Vagina (tissue), 2 donors: ENCODE results near the gene FSTL4. TPM values are rescaled to one million over a fixed set of nuclear protein-coding genes. Genes with fewer than 3 reads are reported as not detected.
"Not testable (repeated sequence)": the region's sequence is repeated elsewhere in the genome, so short reads cannot be mapped to it uniquely, and the experiment has no call there.

Experiments used
- DNase-seq, 2 donors: peaks; one replicate each; pipeline ENCODE4 v3.0.0-alpha.2; 2017; ENCODE audit errors: extremely low spot score in 2 of 2
- H3K27ac ChIP-seq: fragments of 200-600 bp; sonication (generic); one replicate; pipeline ENCODE4 v1.5.1; 2019
- H3K27me3 ChIP-seq: fragments of 200-600 bp; sonication (generic); one replicate; pipeline ENCODE4 v1.5.1; 2019
- H3K36me3 ChIP-seq, 2 donors: fragments of 200-600 bp; sonication (generic); one replicate each; pipeline ENCODE4 v1.5.1; 2017 to 2019
- H3K4me1 ChIP-seq: fragments of 200-600 bp; sonication (generic); one replicate; pipeline ENCODE4 v1.5.1; 2019
- H3K4me3 ChIP-seq, 2 donors: fragments of 200-600 bp; sonication (generic); 1 replicate in 1 of 2; 2 replicates in 1 of 2; pipeline ENCODE4 v1.5.1; 2016 to 2019
- H3K9me3 ChIP-seq: fragments of 200-600 bp; sonication (generic); one replicate; pipeline ENCODE4 v1.5.1; 2019
- CTCF ChIP-seq, 3 experiments: fragments of 450-650 bp in 2 of 3; fragments of 200-600 bp in 1 of 3; sonication (generic) in 1 of 3; IDR thresholded peaks; one replicate each; pipeline ENCODE4 v1.5.1; 2017 to 2019; ENCODE audit warnings: antibody characterized with exemption in 3 of 3, mild to moderate bottlenecking in 2 of 3, moderate library complexity in 2 of 3
- POLR2A ChIP-seq, 2 donors: fragments of 450-650 bp; IDR thresholded peaks; one replicate each; pipeline ENCODE4 v1.6.1; 2017; ENCODE audit warnings: antibody characterized with exemption in 2 of 2, mild to moderate bottlenecking in 2 of 2, moderate library complexity in 2 of 2
- POLR2AphosphoS5 ChIP-seq, 2 donors: sonication (generic); formaldehyde crosslinking; IDR thresholded peaks; one replicate each; pipeline ENCODE4 v1.9.0; 2017; ENCODE audit warnings: antibody characterized with exemption in 2 of 2, mild to moderate bottlenecking in 2 of 2, low read depth in 1 of 2; ENCODE audit not compliant: insufficient read depth in 1 of 2
- intact Hi-C: fragments of 100-400 bp; cut with DNase I; formaldehyde crosslinking; loops from one replicate; pipeline ENCODE4 v1.15.1; 2023
- total RNA-seq: library from RNA; depleted of rRNA; stranded (reverse); fragments of >200 nt; gene quantifications from one replicate; pipeline ENCODE4 v1.2.3, GENCODE V29; 2016

FSTL4 gene
- total RNA-seq, 1 donor from 2014 or later = 3.7 TPM

DNA sequence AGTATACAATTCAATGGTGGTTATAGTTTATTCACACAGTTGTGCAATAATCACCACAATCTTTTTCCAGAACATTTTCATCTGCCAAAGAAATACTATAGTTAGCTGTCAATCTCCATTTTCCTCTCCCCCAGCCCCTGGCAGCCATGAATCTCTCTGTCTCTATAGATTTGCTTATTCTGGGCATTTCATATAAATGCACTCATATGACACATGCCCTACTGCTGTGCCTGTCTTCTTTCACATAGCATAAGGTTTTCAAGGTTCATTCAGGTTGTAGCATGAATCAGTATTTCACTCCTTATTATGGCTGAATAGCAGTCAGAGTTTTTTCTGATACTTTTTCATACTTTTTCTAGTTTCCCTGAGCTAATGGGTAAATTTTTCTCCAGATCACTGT, 432.9 kb downstream of the FSTL4 start:
- no peak for DNase-seq
- intact Hi-C loops = no loop called here
- no peak overlapping the region for H3K4me3 ChIP-seq
- H3K36me3 ChIP-seq = no peaks in the 10 kb centered on the region
- H3K27ac ChIP-seq = no peak overlapping the region
- TF ChIP-seq POLR2AphosphoS5 (IDR thresholded peaks at IDR 0.05; ENCODE audit: insufficient read depth in 1 of 2, low read depth in 1 of 2) (no peak), POLR2A (IDR thresholded peaks at IDR 0.05) (no peak), CTCF (IDR thresholded peaks at IDR 0.05) (no peak)
- no peaks in the 10 kb centered on the region for H3K27me3 ChIP-seq
- no peaks in the 10 kb centered on the region for H3K4me1 ChIP-seq
- no peaks in the 10 kb centered on the region for H3K9me3 ChIP-seq

- intact Hi-C loops = not testable (repeated sequence)
These were observed 441.5 kb downstream of the FSTL4 start for GRCh38 chr5:133170756-133171387.

GRCh38 chr5:133164759-133165158, 447.6 kb downstream of the FSTL4 start:
- DNase-seq = no peak
- Histone ChIP-seq H3K27ac (no peak overlapping the region), H3K36me3 (no peaks in the 10 kb centered on the region), H3K4me3 (no peak overlapping the region), H3K27me3 (no peaks in the 10 kb centered on the region), H3K4me1 (no peaks in the 10 kb centered on the region), H3K9me3 (no peaks in the 10 kb centered on the region)
- TF ChIP-seq CTCF (IDR thresholded peaks at IDR 0.05) = no peak
- no peak for TF ChIP-seq POLR2A (IDR thresholded peaks at IDR 0.05)
- no peak for TF ChIP-seq POLR2AphosphoS5 (IDR thresholded peaks at IDR 0.05; ENCODE audit: insufficient read depth in 1 of 2, low read depth in 1 of 2)
- intact Hi-C loops = no loop called here

More at GRCh38 chr5:133170756-133171387, 441.5 kb downstream of the FSTL4 start:
- H3K9me3 ChIP-seq, H3K4me3 ChIP-seq, H3K4me1 ChIP-seq, H3K27me3 ChIP-seq, H3K27ac ChIP-seq, H3K36me3 ChIP-seq, DNase-seq: not testable (repeated sequence)

- no peak for TF ChIP-seq POLR2A (IDR thresholded peaks at IDR 0.05)
- Histone ChIP-seq H3K27me3 (no peaks in the 10 kb centered on the region), H3K27ac (no peak overlapping the region), H3K4me1 (no peaks in the 10 kb centered on the region), H3K36me3 (no peaks in the 10 kb centered on the region), H3K4me3 (no peak overlapping the region), H3K9me3 (no peaks in the 10 kb centered on the region)
- intact Hi-C loops = no loop called here
- DNase-seq = no peak
These were observed 448.5 kb downstream of the FSTL4 start for GRCh38 chr5:133163839-133164238.

DNA sequence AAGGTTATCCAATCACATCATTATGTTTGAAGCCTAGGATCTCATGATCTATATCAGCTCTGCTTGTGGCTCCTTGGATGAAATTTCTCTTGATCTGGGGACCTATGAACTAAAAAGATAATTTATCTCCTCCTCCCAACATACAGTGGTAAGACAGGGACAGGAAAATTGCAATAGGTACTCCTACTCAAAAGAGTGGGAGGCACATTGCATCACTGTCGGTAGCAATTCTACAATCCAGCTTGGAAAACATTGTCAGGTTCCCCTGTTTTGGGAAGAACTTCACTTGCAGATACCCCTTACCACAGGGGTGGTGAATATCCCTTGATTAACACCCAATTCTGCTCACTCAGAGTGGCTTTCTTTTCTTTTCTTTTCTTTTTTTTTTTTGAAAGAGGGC, 452.8 kb downstream of the FSTL4 start:
- Histone ChIP-seq H3K4me1 (no peaks in the 10 kb centered on the region), H3K9me3 (no peaks in the 10 kb centered on the region), H3K27ac (no peak overlapping the region), H3K27me3 (no peaks in the 10 kb centered on the region), H3K4me3 (no peak overlapping the region), H3K36me3 (no peaks in the 10 kb centered on the region)
- intact Hi-C loops = no loop called here
- DNase-seq = no peak
- TF ChIP-seq POLR2A (IDR thresholded peaks at IDR 0.05) (no peak), POLR2AphosphoS5 (IDR thresholded peaks at IDR 0.05; ENCODE audit: insufficient read depth in 1 of 2, low read depth in 1 of 2) (no peak), CTCF (IDR thresholded peaks at IDR 0.05) (no peak)

GRCh38 chr5:133155326-133155969, 456.9 kb downstream of the FSTL4 start:
- no peak overlapping the region for H3K4me3 ChIP-seq

More at GRCh38 chr5:133155326-133155969, 456.9 kb downstream of the FSTL4 start:
- Histone ChIP-seq H3K27me3 (no peaks in the 10 kb centered on the region), H3K4me1 (no peaks in the 10 kb centered on the region), H3K9me3 (no peaks in the 10 kb centered on the region), H3K27ac (no peak overlapping the region), H3K36me3 (no peaks in the 10 kb centered on the region)
- intact Hi-C loops = no loop called here
- no peak for TF ChIP-seq POLR2A (IDR thresholded peaks at IDR 0.05)
- TF ChIP-seq CTCF (IDR thresholded peaks at IDR 0.05) = no peak
- TF ChIP-seq POLR2AphosphoS5 (IDR thresholded peaks at IDR 0.05; ENCODE audit: insufficient read depth in 1 of 2, low read depth in 1 of 2) = no peak
- no peak for DNase-seq
